GM21526 (cell line): ENCODE data around the gene PLXNB1.

Experiments used
- ATAC-seq: cut with Tn5 transposase; IDR thresholded peaks from one replicate; pipeline ENCODE4 v1.9.1; 2021; ENCODE audit warnings: moderate library complexity; ENCODE audit not compliant: unreplicated experiment, low FRiP score

PLXNB1 gene

DNA sequence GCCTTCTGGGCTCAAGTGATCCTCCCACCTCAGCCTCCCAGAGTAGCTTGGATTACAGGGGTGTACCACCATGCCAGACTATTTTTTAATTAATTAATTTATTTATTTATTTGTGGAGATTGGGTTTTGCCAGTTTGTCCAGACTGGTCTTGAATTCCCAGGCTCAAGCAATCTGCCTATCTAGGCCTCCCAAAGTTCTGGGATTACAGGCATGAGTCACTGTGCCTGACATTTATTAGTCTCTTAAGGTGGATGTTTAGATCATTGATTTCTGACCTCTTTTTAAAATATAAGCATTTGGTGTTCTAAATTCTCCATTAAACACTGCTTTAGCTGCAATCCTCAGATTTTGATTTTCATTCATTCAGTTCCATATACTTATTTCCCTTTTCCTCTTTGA, 42.3 kb downstream of the PLXNB1 start:
- no peak for ATAC-seq

DNA sequence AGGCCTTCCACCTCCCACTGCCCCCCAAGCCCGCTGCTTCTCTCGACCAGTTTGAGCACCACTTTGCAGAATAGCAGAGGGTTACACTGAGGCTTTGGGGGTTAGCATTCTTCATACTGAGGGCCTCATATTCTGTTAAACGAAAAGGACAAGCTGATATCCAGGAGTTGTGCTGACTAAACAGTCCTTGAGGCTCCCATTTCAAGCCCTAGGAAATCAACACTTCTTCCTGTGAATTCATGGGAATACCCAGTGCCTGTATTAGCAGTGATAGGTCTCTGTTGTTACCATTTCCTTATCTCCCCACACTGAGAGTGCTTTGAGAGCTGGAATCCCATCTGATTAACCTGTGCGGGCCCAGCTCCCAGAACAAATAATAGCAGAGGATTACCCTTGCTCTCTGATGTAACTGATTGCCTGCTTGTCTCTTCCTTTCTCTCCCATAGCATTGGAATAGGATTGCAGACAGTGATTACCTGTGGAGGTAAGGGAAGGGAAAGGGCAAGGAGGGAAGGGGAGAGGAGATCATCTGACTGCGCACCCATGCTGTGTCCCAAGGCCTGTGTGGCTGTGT, 56.9 kb downstream of the PLXNB1 start:
- ATAC-seq = no peak

DNA sequence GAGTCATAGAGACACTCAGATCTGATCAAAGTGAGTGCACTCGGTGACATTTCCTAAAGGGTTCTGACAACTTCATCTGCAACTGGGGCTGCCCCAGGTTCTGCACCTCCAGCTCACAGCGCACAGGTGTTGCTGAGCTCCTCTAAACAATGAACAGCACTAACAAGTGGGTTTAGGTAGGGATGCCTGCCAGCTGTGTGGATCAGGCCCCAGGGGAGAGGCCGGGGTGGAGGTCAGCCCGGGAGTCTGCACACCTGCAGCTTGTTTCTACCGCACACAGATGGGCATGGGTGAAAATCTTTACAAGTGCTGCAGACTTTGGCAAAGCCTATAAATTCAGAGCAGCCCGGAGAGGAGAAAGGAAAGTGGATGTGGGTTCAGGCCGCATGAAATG, 57.5 kb downstream of the PLXNB1 start:
- ATAC-seq = no peak

GRCh38 chr3:48371651-48372376, 58.1 kb downstream of the PLXNB1 start, which contains the start of gene FBXW12:
Gene FBXW12, plus strand, starts transcription at chr3:48372219. Its CDS starts 549 bp downstream, at chr3:48372768.
- no peak for ATAC-seq

DNA sequence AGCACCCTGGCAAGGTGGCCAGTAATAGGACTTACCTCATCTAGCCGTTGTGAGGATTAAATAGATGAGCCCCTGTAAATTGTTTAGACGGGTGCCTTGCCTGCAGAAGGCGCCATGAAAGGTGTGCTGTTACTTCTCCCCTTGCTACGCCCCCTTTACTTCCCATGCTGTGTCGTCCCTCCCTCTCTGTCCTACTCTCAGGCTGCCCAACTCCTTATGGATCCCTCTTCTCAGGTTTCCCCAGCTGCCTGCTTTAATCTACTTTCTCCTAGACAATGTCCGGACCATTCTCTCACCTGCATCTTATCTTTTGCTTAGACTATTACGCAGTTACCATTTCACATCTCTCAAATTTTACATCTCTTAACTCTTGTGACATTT, 59.6 kb downstream of the PLXNB1 start:
- no peak for ATAC-seq

DNA sequence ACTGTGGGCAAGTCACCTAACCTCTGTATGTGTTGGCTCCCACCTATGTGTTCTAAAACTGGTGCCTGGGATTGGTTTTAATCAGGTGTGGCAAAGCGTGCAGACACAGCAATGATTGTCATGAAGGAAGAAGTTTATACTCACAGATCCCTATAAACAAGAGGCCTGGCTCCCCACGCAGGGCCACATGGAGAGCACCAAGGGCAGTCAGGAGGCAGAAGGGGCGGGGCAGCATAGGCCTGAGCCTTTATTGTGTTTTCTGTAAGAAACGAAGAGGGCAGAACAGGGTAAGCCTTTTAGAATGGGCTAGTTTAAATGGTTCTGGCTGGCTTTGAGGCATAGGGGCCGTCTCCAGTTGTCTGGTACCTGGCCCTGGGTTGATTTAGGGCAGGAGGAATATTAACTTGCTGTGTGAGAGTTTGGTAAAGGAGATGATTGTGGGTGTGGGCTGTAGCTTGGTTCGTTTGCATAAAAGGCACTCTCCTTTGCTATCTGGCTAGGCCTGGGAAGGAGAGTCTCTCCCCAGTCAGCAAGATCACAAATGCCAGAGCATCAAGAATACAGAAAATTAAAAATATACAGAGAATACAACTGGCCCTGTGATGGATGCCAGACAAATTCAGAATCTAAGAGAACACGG, 60.1 kb downstream of the PLXNB1 start:
- no peak for ATAC-seq

- ATAC-seq = no peak
These were observed 62.7 kb downstream of the PLXNB1 start for GRCh38 chr3:48367201-48367600.

DNA sequence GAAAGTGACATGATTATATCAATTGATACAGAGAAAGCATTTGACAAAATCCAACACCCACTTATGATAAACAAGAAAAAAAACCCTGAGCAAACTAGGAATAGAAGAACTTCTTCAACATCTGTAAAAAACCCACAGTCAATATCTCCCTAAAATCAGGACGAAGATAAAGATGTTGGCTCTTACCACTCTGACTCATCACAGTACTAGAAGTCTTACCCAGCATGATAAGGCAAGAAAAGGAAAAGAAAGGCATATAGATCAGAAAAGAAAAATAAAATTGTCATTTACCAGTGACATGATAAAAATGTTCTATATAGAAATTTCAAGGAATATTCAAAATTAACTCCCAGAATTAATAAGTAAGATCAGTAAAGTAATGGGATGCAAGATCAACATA, 65.0 kb downstream of the PLXNB1 start:
- ATAC-seq = no peak

DNA sequence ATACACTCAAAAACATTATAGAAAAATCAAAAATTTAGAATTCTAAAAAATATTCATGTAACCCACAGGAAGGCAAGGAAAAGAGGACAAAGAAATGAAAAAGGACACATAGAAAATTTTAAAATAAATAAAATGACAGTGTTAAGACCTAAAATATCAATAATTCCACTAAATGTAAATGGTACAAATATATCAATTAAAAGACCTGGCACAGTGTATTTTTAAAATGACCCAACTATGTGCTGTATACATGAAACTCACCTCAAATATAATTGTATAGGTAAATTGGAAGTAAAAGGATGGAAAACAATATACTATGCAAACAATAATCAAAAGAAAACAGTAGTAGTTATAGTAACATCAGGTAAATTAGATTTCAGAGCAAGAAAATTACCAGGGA, 68.0 kb downstream of the PLXNB1 start:
- ATAC-seq = no peak

GRCh38 chr3:48356419-48356818, 73.5 kb downstream of the PLXNB1 start:
- ATAC-seq = no peak

DNA sequence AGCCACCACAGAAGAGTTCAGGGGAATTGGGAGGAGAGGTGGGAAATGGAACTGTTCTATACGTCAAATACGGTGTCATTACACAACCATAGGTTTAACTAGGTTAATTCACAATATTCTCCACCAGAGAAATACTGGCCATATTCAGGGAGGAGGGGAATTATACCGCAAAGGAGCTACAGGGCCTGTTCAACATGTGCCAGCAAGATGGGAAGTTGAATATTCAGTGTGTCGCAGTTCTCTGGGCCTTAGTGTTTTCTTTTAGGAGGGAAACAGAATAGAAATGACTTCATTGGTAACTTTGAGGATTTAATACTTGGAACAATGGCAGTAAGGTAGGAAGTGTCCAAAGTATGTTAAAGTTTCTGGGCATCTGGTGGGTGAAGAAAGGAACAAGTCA, 75.9 kb downstream of the PLXNB1 start:
- no peak for ATAC-seq
